ENCODE measurements around the gene POU6F1. TPM values are rescaled to one million over a fixed set of nuclear protein-coding genes. Genes with fewer than 3 reads are reported as not detected.

Gene POU6F1
- total RNA-seq, 2 experiments from 2014 or later, result 6.5 to 6.9 TPM

DNA sequence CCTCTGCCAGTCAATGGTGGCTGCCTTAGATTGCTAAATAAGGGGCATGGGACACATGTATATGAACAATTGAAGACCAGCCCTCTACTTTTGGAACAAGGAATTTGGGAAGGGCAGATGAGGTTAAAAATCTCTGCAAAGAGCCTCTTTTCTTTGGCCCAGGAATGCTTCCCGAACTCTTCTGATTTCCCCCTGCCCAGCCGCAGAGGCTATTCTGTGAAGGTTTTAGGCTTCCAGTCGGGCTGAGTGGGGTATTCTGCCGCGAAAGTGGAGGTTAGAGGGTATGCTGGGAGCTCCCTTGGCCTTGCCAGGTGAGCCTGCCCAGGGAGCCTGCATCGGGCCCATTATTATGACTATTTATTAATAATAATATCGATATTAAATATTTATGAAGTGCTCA lies 1.2 kb downstream of the POU6F1 start:
- peak overlapping the region; percentile 69 for H3K4me3 Mint-ChIP-seq
- peaks cover 16% of the 10 kb centered on the region for H3K4me1 Mint-ChIP-seq
- no peak for DNase-seq
- H3K27ac Mint-ChIP-seq, result peak overlapping the region; percentile 36
- no peaks in the 10 kb centered on the region for H3K27me3 Mint-ChIP-seq
- H3K9me3 Mint-ChIP-seq, result no peaks in the 10 kb centered on the region
- peaks cover 4% of the 10 kb centered on the region for H3K36me3 Mint-ChIP-seq

DNA sequence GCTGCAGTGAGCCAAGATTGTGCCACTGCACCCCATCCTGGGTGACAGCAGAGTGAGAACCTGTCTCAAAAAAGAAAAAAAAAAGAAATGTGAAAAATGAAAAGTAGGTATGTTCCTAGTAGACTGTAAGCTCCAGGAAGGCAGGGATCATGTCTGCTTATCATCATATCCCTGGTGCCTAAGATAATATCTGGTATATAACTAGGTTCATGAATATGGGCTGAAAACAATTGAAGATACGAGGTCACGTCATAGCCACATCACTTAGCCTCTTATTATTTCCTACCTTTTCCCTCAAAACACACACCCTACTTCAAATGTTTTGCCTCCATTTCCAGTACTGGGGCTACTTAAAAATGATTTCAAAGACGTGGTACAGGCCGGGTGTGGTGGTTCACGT lies 3.0 kb downstream of the POU6F1 start:
- Mint-ChIP-seq H3K36me3 (peaks cover 4% of the 10 kb centered on the region), H3K27ac (no peak overlapping the region), H3K4me1 (peaks cover 16% of the 10 kb centered on the region), H3K27me3 (no peaks in the 10 kb centered on the region), H3K4me3 (no peak overlapping the region), H3K9me3 (no peaks in the 10 kb centered on the region)
- no peak for DNase-seq

DNA sequence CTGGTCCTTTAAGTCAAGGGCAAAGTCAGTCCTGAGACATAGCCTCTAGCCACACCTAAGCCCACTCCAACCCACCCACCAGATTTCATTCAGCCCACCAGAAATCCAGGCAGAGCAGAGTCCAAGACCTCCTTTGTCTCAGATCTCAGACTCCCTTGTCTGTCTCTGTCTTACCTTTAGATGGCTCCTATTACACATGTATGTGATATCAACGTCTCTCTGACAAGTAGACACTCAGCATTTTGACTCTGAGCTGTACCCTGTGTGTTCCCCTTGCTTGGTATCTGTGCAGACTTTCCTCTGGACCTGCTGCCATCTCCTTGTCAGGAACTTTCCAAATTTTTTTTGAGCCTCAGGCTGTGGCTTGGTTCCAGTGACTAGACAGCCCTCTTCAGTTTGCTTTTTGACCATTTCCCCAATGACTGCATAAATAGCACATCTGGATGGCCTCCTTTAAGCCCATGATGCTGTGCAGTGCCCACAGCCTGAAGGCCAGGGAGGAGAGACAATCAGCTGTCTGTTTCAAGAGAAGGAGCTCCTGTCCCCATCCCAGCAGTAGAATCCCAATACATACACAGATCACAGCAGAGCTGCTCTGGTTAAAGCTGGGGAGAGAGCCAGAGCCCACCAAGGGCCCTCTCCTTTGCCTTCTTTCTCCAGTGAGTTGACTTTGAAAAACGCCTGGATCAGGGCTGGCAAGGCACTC lies 7.0 kb downstream of the POU6F1 start:
- DNase-seq, result no peak
- H3K4me1 Mint-ChIP-seq, result no peaks in the 10 kb centered on the region
- no peak overlapping the region for H3K27ac Mint-ChIP-seq
- no peak overlapping the region for H3K4me3 Mint-ChIP-seq
- H3K9me3 Mint-ChIP-seq, result no peaks in the 10 kb centered on the region
- no peaks in the 10 kb centered on the region for H3K27me3 Mint-ChIP-seq
- peaks cover 4% of the 10 kb centered on the region for H3K36me3 Mint-ChIP-seq

DNA sequence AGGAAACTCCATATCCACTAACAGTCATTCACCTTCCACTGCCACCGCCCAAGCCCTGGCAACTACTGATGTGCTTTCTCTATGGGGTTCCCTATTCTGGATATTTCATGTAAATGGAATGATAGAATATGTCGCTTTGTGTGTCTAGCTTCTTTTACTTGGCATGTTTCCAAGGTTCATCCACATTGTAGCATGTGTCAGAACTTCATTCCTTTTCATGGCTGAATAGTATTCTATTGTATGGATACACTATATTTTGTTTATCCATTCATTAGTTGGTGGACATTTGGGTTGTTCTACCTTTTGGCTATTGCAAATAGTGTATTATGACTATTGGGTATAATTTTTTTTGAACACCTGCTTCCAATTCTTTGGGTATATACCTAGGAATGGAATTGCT lies 8.6 kb downstream of the POU6F1 start:
- Mint-ChIP-seq H3K4me3 (no peak overlapping the region), H3K4me1 (no peaks in the 10 kb centered on the region), H3K9me3 (no peaks in the 10 kb centered on the region), H3K27ac (no peak overlapping the region), H3K27me3 (no peaks in the 10 kb centered on the region), H3K36me3 (peaks cover 2% of the 10 kb centered on the region)
- no peak for DNase-seq

DNA sequence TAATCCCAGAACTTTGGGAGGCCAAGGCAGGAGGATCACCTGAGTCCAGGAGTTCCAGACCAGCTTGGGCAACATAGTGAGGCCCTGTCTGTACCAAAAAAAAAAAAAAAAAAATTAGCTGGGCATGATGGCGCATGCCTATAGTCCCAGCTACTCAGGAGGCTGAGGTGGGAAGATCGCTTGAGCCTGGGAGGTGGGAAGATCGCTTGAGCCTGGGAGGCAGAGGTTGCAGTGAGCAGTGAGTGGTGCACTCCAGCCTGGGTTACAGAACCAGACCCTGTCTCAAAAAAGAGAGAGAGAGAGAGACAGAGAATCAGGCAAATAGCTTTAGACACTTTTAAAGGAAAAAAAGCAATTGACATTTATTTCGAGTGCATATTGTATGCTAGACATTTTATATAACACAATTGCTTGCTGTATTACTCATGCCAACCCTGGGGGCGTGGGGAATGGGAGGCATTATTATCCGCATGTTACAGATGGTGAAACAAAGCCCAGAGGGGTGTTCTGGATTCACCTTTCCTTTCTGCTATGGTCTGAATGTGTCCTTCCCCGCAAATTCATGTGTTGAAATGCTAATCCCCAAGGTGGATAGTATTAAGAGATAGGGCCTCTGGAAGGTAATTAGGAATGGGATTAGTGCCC lies 9.7 kb downstream of the POU6F1 start:
- H3K4me1 Mint-ChIP-seq, result peaks cover 1% of the 10 kb centered on the region
- H3K27me3 Mint-ChIP-seq, result no peaks in the 10 kb centered on the region
- H3K27ac Mint-ChIP-seq, result no peak overlapping the region

DNA sequence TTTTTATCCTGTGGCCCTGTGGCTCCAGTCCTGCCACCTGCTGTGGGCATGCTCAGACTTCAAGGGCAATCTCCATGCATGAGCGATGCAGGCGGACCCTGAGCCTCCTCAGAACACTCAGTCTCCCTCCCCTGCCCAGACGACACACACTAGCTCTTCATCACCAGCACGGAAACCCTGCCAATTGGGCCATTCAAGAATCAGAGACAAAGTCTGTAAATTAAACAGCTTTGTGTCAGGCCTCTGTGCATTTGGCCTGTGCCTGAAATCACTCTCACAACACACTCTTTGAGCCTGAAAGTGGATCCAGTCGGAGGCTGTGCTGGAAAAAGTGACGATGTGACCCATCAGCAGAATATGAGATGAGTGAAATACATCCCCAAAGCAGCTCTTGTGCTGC lies 12.5 kb downstream of the POU6F1 start:
- Mint-ChIP-seq H3K4me3 (no peak overlapping the region), H3K27me3 (no peaks in the 10 kb centered on the region), H3K27ac (no peak overlapping the region), H3K4me1 (peaks cover 6% of the 10 kb centered on the region), H3K36me3 (no peaks in the 10 kb centered on the region), H3K9me3 (no peaks in the 10 kb centered on the region)
- DNase-seq, result no peak

More for the DNA sequence above, 9.7 kb downstream of the POU6F1 start:
- DNase-seq, result no peak
- no peak overlapping the region for H3K4me3 Mint-ChIP-seq
- no peaks in the 10 kb centered on the region for H3K36me3 Mint-ChIP-seq
- H3K9me3 Mint-ChIP-seq, result no peaks in the 10 kb centered on the region

DNA sequence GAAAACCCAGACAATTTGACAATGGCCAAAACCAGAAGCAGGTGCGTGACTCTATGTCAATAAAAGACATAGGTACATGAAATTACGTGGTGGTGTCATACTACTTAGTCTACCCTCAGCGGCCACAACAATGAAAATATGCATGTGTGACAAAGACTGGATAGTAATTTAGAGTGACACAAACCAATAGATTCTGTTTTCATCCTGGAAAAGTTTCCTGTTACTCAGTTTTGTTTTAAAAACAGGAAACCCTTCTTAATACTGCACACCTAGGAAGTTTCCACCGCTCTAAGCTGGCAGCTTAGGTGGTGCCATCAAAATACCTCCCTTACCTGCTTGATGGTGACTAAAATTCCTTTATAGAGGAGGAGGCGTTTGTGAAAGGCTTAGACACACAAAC lies 15.1 kb downstream of the POU6F1 start:
- Mint-ChIP-seq H3K9me3 (no peaks in the 10 kb centered on the region), H3K4me1 (peaks cover 6% of the 10 kb centered on the region), H3K27me3 (no peaks in the 10 kb centered on the region), H3K27ac (no peak overlapping the region), H3K4me3 (no peak overlapping the region), H3K36me3 (no peaks in the 10 kb centered on the region)
- no peak for DNase-seq

DNA sequence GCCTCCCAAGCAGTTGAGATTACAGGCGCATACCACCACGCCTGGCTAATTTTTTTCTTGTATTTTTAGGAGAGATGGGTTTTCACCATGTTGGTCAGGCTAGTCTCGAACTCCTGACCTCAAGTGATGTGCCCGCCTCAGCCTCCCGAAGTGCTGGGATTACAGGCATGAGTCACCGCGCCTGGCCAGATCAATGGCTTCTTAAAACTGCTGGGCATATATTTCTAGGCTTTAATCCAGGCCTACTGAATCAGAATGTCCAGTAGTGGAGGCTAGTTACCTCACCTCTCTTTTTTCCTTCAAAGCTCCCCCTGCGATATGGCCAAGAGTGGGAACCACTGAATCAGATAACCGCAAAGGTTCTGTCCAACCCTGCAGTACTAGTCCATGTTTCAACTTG lies 17.1 kb downstream of the POU6F1 start:
- Mint-ChIP-seq H3K27me3 (no peaks in the 10 kb centered on the region), H3K9me3 (no peaks in the 10 kb centered on the region), H3K4me1 (peaks cover 6% of the 10 kb centered on the region), H3K27ac (no peak overlapping the region), H3K36me3 (no peaks in the 10 kb centered on the region), H3K4me3 (no peak overlapping the region)
- no peak for DNase-seq

DNA sequence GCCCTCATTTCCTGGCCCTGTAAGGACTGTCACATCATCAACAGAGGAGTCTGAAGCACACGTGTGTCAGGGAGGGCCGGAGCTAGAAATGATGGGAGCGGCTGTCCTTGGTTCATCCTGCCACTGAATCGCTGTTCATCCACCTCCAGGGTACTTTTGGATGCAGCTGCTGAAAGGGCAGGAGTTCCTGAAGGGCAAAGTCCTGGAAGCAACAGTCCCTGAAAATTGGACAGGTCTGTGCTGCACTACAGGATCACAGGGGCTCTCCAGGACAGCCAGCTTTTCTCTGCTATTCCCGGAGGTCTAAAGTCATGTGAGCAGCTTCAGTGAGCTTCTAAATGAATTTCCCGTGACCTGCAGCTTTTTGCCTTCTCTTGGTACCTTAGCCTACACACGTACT lies 17.7 kb downstream of the POU6F1 start:
- no peak overlapping the region for H3K4me3 Mint-ChIP-seq

DNA sequence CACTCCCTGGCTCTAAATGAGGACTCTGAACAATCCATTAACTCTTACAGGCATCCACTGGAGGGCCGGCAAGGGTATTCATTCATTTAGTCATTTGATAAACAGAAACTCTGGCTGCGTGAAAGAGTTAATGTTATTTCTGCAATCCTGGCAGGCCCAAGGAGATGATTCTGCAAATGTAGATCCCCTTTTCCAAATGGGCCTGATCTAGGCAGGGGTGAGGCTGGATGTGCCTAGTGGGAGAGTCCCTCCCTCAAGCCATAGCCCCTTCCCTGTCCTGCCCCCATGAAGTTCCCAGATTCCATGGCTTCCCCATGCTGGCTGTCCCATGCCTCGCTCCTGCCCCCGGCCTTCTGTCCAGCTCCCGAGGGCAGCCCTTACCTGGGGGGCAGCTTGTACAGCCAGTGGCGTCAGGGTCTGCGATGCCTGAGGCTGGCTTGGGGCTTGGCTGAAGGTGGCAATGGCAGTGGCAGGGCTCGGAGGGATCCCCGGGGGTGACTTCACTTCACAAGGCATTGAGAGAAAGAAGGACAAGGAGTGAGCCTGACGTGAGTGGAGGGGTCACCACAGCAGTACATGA lies 18.4 kb downstream of the POU6F1 start:
- no peaks in the 10 kb centered on the region for H3K9me3 Mint-ChIP-seq
- H3K4me3 Mint-ChIP-seq, result no peak overlapping the region
- H3K36me3 Mint-ChIP-seq, result no peaks in the 10 kb centered on the region

More for the DNA sequence above, 17.7 kb downstream of the POU6F1 start:
- Mint-ChIP-seq H3K27ac (no peak overlapping the region), H3K36me3 (no peaks in the 10 kb centered on the region), H3K27me3 (no peaks in the 10 kb centered on the region), H3K4me1 (peaks cover 6% of the 10 kb centered on the region), H3K9me3 (no peaks in the 10 kb centered on the region)
- DNase-seq, result no peak

DNA sequence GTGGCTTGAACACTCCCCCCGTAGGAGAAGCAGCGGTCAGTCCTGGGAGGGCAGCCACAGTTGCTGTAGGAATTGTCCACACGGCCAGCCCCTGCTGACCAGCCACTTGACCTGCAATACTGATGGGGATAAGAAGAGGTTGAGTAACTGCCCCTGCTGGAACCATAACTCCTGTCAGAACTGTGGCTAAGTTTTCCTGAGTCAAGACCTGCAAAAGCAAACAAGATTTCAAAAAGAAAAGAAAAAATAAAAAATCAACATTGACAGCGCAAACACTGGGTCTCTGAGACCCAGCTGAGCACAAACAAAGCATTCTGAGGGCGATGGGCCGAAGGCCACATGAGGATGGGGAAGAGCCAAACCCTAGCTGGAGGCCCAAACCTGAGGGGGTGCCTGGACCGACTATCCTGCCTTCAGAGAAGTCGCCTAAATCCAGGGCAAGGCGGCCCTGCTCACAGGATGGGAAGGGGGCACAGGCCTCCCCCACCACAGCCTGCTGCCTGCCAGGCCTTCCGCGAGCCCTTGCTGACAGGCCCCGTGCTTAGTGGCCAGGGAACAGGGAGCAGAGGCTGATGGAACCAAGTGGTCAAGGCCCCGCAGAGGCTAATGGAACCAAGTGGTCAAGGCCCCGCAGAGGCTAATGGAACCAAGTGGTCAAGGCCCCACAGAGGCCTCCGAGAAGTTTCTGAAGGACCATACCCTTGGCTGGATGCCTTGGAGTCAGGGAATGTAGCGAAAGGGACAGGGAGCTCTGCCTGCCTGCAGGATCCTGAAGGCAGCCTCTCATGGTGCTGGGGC lies 19.1 kb downstream of the POU6F1 start:
- Mint-ChIP-seq H3K27ac (no peak overlapping the region), H3K36me3 (no peaks in the 10 kb centered on the region), H3K4me3 (no peak overlapping the region), H3K27me3 (no peaks in the 10 kb centered on the region), H3K4me1 (peaks cover 6% of the 10 kb centered on the region), H3K9me3 (no peaks in the 10 kb centered on the region)
- DNase-seq, result no peak

More for the DNA sequence above, 18.4 kb downstream of the POU6F1 start:
- no peak for DNase-seq
- Mint-ChIP-seq H3K27ac (no peak overlapping the region), H3K4me1 (peaks cover 6% of the 10 kb centered on the region), H3K27me3 (no peaks in the 10 kb centered on the region)

DNA sequence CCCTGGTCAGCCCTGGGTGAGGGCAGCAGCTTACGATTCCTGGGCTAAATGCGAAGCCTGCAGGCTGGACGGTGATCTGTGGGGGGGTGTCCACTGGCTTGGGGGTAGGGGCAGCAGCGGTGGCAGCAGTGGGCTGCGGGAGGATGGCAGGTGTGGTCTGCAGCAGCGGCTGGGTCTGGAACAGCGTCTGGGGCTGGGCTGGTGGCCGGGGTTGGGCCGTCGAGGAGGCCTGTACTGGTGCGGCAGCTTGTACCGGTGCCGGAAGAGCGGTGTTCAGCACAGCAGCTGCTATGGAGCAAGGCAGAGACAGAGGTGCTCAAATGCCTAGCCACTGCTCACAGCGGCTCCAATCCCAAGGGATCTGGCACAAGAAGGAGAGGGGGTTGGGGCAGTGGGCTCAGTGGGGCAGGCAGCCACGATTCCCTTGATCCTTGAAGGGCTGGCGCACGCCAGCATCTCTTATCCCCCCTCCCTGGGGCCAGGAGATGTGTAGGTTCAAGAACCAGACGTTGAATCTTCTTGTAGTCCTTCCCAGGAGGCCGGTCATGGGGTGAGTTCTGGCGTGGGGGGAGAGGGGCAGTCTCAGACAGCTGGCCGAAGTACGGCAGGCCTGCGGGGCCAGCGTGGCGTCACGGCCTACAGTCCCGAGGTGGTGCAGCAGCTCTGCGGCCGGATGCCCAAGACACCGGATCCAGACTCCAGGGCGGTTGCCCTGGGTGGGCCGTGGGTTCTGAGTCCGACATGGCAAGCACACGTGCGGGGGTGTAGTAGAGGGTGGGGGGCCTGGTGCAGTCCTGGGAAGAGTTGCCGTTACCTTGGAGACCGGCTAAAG lies 19.9 kb downstream of the POU6F1 start:
- H3K4me1 Mint-ChIP-seq, result peaks cover 3% of the 10 kb centered on the region
- no peak overlapping the region for H3K4me3 Mint-ChIP-seq
- no peak for DNase-seq
- no peak overlapping the region for H3K27ac Mint-ChIP-seq
- H3K36me3 Mint-ChIP-seq, result no peaks in the 10 kb centered on the region
- H3K9me3 Mint-ChIP-seq, result no peaks in the 10 kb centered on the region
- no peaks in the 10 kb centered on the region for H3K27me3 Mint-ChIP-seq

DNA sequence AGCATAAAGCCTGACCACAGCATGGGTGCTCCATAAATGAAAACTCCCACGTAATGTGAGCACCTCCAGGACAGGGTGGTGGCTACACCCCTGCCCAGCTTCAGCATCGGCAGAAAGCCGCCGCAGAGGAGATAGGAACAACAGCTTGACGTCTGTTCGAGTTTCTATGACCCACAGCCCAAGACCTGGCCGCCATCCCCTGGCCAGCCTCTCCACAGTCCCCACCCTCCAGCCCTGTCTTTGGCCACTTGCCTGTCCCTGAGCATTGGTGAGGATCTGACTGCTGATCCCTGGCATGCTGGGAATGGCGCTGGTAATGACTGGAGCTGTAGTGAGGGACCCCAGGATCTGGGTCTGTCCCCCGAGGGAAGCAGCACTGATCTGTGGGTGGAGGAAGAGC lies 21.3 kb downstream of the POU6F1 start:
- H3K36me3 Mint-ChIP-seq, result no peaks in the 10 kb centered on the region
- H3K27me3 Mint-ChIP-seq, result no peaks in the 10 kb centered on the region
- H3K4me1 Mint-ChIP-seq, result no peaks in the 10 kb centered on the region
- no peak for DNase-seq
- H3K27ac Mint-ChIP-seq, result no peak overlapping the region
- H3K9me3 Mint-ChIP-seq, result no peaks in the 10 kb centered on the region
- no peak overlapping the region for H3K4me3 Mint-ChIP-seq

DNA sequence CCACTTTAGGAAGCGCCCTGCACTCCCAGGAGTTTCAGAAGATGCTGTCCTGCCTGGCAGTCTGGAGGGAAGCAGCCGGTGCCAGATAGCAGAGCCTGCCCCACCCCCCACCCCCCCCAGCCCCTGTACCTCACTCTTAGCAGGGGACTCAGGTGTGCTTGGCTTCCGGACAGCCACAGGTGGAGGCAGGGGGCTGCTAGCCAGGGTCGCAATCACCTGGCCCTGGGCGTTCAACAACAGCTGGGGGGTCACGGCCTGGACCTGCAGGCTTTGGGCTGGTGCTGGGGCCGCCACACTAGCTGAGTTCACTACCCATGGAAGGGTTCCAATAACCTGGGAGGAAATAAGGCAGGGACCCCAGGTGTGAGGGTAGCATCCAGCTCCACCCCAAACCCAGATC lies 22.0 kb downstream of the POU6F1 start:
- H3K27ac Mint-ChIP-seq, result no peak overlapping the region
- H3K27me3 Mint-ChIP-seq, result no peaks in the 10 kb centered on the region
- no peak overlapping the region for H3K4me3 Mint-ChIP-seq
- no peaks in the 10 kb centered on the region for H3K9me3 Mint-ChIP-seq
- H3K4me1 Mint-ChIP-seq, result no peaks in the 10 kb centered on the region
- H3K36me3 Mint-ChIP-seq, result no peaks in the 10 kb centered on the region
- DNase-seq, result no peak

Measured in activated naive CD8-positive, alpha-beta T cell treated with anti-CD3 and anti-CD28 coated beads for 36 hours (primary cell).